Amniotic stem cell (primary cell): Measurements from ENCODE around the gene MITD1.
"Not testable (repeated sequence)": the region's sequence is repeated elsewhere in the genome, so short reads cannot be mapped to it uniquely, and the experiment has no call there.

Experiments
- DNase-seq: peaks from one replicate; lab custom pipeline; 2025; lab: John Stamatoyannopoulos, UW

MITD1 gene

DNA sequence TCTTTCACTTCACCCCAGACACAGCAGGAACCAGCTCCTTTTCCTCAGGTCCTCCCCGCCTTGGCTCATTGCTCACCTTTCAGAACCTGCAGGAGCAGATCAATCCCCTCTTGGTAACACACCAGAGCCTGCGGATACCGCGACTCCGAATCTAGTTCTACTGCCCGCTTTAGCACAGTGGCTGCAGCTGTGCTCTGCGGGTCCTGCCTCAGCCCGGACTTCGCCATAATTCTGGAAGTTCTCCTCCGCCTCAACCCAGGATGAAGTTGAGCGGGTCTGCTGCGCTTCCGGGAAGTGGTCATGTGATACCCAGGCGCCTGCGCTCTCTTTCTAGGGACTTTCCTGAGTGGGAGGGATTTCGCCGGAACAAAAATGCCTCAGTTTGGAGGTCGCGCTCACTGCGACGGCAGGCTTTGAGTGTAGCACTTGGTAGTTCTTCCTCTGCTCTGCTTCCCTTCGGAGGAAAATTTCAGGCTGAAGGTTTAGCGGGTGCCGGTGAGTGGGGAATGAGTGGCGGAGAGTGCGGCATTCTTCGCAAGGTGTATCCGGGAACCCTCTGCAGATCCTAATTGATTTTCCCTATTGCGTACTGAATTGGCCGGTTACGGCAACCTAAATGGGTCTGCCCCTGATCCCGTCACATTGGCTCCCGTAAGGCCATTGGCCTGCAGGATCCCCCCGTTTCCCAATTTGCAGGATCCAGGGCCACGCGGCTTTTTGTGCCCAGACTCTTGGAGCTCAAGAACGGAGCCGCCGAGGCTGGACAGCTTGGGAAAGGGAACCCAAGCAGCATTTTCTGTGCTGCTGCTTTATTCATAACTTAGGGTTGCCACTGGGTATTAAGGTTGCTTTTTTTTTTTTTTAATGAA is at the start of gene MITD1, which contains the start of gene MRPL30:
TSS of gene MITD1 (minus strand) at position 304 of the 869 bp plus-strand sequence. CDS start at position 227, 77 bp downstream.
TSS of gene MRPL30 (plus strand) at position 430 of the 869 bp plus-strand sequence. CDS start 5,020 bp downstream, outside the sequence.
- peak; percentile 88 for DNase-seq

DNA sequence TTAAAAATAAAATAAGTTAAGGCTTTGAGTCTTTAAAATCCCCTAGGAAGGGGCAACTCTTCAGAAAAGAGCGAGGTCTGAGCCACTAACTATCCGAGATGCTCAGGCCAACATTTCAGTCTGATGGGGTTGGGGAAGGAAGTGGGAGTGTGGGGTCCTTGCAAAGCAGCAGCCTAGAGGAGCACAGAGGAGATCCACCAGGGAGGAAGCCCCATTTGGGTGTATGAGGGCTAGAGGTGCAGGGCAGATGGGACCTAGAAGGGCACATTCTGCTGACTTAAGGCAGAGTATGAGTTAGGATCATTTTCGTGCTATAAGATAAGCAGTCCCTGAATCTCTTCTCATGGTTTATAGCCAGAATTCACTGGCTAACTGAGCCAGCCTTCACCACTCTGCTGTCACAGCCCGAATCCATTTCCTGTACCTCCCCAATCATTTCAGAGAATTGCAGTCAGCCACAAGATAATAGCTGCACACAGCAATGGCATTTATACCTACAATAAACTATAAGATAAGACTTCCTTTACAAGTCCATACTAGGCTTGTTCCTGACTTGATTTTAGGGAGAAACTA is 37.2 kb upstream of the MITD1 start:
- DNase-seq = no peak

- no peak for DNase-seq
Observed at GRCh38 chr2:99216096-99216495, 35.2 kb upstream of the MITD1 start.

GRCh38 chr2:99205491-99205890 is 24.6 kb upstream of the MITD1 start:
- DNase-seq = no peak

- DNase-seq = no peak
Observed at GRCh38 chr2:99201959-99202678, 21.3 kb upstream of the MITD1 start.

DNA sequence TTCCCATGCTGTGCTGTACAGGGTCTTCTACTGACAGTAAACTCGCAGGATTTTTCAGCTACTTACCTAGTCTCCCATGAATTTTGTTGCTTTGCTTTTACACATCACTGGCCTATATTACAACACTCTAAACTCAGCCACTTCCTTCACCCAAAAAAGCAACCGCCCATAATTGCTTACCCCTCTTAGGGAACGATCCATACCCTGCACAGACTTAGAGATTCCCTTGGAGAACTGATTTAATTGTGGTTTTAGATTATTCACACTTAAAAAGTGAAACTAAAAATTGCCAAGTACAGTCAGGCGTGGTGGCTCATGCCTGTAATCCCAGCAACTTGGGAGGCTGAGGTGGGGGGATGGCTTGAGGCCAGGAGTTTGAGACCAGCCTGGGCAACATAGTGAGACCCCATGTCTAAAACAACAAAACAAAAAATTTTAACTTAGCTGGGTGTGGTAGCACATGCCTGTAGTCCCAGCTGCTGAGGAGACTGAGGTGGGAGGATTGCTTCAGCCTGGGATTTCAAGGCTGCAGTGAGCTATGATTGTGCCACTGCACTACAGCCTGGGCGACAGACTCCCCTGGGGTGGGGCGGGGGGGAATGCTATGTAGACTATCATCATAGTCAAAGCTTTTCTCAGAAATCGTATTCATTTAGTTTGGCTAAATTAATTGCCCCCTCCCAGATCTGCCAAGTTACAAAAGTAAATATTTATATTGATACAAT is 19.4 kb upstream of the MITD1 start:
- DNase-seq = no peak

GRCh38 chr2:99198103-99198841 is 17.4 kb upstream of the MITD1 start:
- DNase-seq = no peak

DNA sequence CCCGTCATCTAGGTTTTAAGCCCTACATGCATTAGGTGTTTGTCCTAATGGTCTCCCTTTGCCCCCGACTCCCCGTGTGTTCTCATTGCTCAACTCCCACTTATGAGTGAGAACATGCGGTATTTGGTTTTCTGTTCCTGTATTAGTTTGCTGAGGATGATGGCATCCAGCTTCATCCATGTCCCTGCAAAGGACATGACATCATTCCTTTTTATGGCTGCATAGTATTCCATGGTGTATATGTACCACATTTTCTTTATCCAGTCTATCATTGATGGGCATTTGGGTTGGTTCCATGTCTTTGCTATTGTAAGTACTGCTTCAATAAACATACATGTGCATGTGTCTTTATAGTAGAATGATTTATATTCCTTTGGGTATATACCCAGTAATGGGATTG is 11.5 kb upstream of the MITD1 start:
- DNase-seq = not testable (repeated sequence)

DNA sequence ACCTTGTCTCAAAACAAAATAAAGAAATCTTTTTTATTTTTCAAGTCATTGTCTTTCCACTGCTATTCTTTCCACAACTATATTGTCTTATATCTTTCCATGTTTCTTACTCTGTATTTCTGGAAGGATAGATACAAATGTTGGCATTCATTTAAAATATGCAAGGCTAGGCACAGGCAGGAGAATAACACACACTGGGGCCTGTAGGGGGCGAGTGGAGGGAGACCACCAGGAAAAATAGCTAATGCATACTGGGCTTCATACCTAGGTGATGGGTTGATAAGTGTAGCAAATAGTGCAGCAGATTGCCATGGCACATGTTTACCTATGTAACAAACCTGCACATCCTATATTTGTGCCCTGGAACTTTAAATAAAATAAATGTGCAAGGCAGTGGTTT is 9.7 kb upstream of the MITD1 start:
- no peak for DNase-seq

DNA sequence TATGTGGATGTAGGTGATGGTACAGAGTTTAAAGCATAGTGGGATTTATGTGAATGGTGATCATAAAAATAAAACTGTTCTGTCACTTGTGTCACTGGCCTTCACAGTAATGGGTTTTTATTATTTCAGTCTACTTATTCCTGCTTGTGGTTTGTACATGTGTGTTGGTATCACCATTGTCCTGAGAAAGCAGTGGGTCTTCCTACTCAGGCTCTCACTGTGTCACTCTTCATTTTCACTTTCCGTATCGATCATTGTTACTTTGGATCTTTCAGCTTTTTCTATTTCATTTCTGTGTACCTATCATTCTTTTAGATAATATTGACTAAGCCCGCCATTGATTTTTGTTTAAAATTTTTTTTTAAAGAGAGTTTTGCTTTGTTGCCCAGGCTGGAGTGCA is 7.5 kb upstream of the MITD1 start:
- DNase-seq = no peak

DNA sequence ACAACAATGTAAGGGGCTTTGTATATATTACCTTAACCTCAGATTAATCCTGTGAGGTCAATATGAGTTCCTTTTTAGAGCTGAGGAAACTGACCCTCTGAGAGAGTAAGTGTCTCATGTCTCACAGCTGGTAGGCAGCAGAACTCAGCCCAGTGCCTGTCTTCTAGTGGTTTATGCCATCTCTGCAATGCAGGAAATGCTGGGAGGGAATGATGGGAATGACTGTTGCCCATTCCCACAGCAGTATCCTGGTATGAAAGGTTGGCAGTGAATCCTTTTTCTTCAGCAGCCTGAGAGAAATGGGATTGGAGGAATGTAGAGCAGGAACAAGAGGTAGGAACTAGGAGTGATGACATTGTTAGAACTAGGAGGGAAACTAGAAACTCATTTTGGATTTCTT is 6.2 kb upstream of the MITD1 start:
- no peak for DNase-seq

- DNase-seq = no peak
Observed at GRCh38 chr2:99184811-99185210, 4.0 kb upstream of the MITD1 start.

- no peak for DNase-seq
Observed at GRCh38 chr2:99183025-99183424, 2.2 kb upstream of the MITD1 start.

- no peak for DNase-seq
Observed at GRCh38 chr2:99181624-99182000, 754 bp upstream of the MITD1 start.

DNA sequence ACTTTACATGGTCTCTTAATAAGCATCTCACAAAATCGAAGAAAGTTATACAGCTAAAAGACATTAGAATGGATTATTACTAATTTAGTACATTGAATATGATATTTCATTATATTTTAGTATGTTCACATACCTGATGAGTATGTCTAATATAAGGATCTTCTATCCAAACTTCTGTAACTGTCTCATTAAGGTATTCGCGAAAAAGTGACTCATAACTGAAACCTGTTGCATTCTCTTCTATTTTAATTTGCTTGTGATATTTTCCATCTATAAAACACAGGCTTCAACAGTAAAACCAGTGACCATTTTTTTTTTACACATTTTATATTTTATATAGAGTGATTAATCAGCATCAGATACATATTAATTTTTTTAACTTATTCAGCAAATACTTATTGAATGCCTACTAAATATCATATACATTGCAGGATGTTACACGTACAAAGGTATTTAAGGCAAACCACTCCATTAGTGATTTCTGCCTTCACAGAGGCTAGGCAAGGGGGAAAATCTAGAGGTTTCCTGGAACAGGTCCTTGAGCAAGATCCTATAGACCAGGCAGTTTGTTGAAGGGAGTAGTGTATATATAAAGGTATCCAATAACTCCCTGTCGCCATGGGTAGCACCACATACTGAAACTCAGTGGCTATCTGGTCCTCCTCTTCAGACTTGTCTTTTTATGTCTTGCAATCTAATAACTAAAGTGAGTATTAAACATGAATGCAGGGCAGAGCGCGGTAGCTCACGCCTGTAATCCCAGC is 9.3 kb downstream of the MITD1 start:
- no peak for DNase-seq

DNA sequence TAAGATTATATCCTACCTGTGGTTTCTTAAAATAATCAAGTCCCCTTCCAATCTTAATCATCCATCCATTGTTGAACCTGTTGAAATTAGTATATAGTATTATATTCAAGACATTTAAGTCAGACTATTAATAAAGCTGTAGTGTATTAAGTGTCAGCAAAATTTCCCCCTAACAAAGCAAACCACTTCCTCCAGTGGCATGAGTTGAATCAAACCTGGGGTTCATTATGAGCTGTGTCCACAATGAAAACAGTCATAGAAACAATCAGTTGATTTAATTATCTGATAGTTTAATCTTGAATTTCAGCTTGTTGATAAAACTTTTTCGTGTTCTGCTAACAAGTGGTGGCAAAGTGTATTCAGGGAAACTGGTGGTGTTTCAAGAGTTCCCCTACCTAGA is 11.3 kb downstream of the MITD1 start:
- no peak for DNase-seq

DNA sequence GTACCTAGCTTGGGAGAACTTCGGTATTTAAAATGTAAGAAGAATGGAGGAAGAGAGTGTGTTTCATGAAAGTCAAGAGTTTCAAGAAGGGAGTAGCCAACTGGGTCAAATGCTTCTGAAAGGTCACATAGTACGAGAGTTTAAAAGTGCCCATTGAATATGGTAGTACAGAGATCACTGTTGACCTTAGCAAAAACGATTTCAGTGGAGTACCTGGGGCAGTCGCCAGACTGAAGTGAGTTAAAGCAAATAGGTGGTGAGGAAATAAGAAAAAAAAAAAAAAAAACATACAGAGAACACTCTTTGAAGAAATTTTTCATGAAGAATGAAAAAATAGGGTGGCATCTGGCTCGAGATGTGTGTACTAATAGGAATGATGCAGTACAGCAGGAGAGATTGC is 14.6 kb downstream of the MITD1 start:
- DNase-seq = no peak

DNA sequence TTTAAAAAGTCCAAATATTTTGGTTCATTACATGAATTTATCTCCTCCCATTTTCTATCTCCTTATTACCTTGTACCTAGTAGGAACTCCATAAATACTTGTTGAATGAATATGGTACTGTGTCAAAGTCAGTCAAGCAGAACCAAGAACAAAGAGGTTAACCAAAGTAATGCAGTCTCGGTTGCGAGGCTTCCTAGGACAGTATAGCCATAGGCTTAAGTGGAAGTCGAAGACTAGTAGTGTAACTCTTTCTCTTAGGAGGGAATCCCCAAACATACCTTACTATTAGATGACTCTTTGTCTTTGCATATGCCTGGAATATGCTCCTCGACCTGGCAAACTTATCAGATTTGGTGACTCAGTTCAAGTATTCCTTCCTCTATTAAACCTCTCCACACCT is 21.3 kb downstream of the MITD1 start:
- DNase-seq = no peak

GRCh38 chr2:99158599-99158998 is 22.3 kb downstream of the MITD1 start:
- DNase-seq = no peak

DNA sequence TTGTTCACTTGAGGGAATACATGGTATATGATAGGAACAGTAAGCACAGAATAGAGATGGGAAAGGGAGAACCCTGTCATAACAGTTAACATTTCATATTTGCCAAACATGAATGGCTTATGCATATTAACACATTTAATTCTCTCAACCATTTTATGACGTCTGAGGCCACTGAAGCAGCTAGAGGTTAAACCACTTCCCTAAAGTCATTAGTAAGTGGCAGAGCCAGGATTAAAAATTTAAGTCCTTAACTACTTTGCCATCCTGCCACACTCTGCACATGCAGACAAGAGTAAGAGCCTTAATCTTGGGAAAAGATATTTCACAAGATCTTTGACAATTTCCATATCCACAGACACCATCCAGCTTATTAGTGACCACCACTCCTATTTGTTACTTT is 24.0 kb downstream of the MITD1 start:
- no peak for DNase-seq
